HG03175 (cell line): Measurements from ENCODE around the gene TRH.
"Not testable (repeated sequence)": the region's sequence is repeated elsewhere in the genome, so short reads cannot be mapped to it uniquely, and the experiment has no call there.

ENCODE experiments used
- ATAC-seq: cut with Tn5 transposase; IDR thresholded peaks from one replicate; pipeline ENCODE4 v1.9.1; 2021; ENCODE audit warnings: mild to moderate bottlenecking, moderate library complexity; ENCODE audit not compliant: unreplicated experiment

The TRH gene

GRCh38 chr3:129962600-129962999, 11.9 kb upstream of the TRH start:
- ATAC-seq: no peak

GRCh38 chr3:129965937-129966336, 8.6 kb upstream of the TRH start:
- no peak for ATAC-seq

GRCh38 chr3:129966876-129967275, 7.6 kb upstream of the TRH start:
- no peak for ATAC-seq

- no peak for ATAC-seq
These were observed 6.8 kb upstream of the TRH start for GRCh38 chr3:129967761-129968160.

GRCh38 chr3:129971351-129972052, 3.0 kb upstream of the TRH start:
- no peak for ATAC-seq

- ATAC-seq: no peak
These were observed 2.2 kb upstream of the TRH start for GRCh38 chr3:129972301-129972700.

GRCh38 chr3:129973853-129974563, 512 bp upstream of the TRH start:
- ATAC-seq: no peak

- no peak for ATAC-seq
These were observed 549 bp downstream of the TRH start for GRCh38 chr3:129974833-129975704.

- ATAC-seq: no peak
These were observed 1.2 kb downstream of the TRH start for GRCh38 chr3:129975705-129976048.

- ATAC-seq: no peak
These were observed 1.8 kb downstream of the TRH start for GRCh38 chr3:129976286-129976685.

GRCh38 chr3:129978123-129978522, 3.6 kb downstream of the TRH start:
- no peak for ATAC-seq

GRCh38 chr3:129979905-129980304, 5.4 kb downstream of the TRH start:
- ATAC-seq: no peak

- ATAC-seq: no peak
These were observed 9.0 kb downstream of the TRH start for GRCh38 chr3:129983561-129983960.

- no peak for ATAC-seq
These were observed 9.6 kb downstream of the TRH start for GRCh38 chr3:129984125-129984524.

GRCh38 chr3:129985113-129985512, 10.6 kb downstream of the TRH start:
- no peak for ATAC-seq

GRCh38 chr3:129988429-129988828, 13.9 kb downstream of the TRH start:
- ATAC-seq: no peak

GRCh38 chr3:129989414-129989813, 14.9 kb downstream of the TRH start:
- no peak for ATAC-seq

GRCh38 chr3:129992781-129993180, 18.3 kb downstream of the TRH start:
- ATAC-seq: no peak

GRCh38 chr3:129994883-129995559, 20.5 kb downstream of the TRH start:
- no peak for ATAC-seq

GRCh38 chr3:129996073-129996472, 21.6 kb downstream of the TRH start:
- no peak for ATAC-seq

- not testable (repeated sequence) for ATAC-seq
These were observed 24.7 kb downstream of the TRH start for GRCh38 chr3:129999176-129999575.
